HG03045 (cell line): ENCODE data around the gene MED15.
"Not testable (repeated sequence)": the region's sequence is repeated elsewhere in the genome, so short reads cannot be mapped to it uniquely, and the experiment has no call there.

Experiments used
- ATAC-seq: cut with Tn5 transposase; IDR thresholded peaks from one replicate; pipeline ENCODE4 v1.9.1; 2021; ENCODE audit warnings: mild to moderate bottlenecking, moderate library complexity; ENCODE audit not compliant: unreplicated experiment

MED15 gene

GRCh38 chr22:20508067-20508755 lies 801 bp downstream of the MED15 start:
- not testable (repeated sequence) for ATAC-seq

- ATAC-seq: no peak
These were observed 1.4 kb downstream of the MED15 start for GRCh38 chr22:20508815-20509271.

- no peak for ATAC-seq
These were observed 2.1 kb downstream of the MED15 start for GRCh38 chr22:20509344-20510047.

- no peak for ATAC-seq
These were observed 3.6 kb downstream of the MED15 start for GRCh38 chr22:20510811-20511577.

GRCh38 chr22:20511578-20512229 lies 4.3 kb downstream of the MED15 start:
- no peak for ATAC-seq

- no peak for ATAC-seq
These were observed 7.4 kb downstream of the MED15 start for GRCh38 chr22:20514658-20515406.

- ATAC-seq: no peak
These were observed 9.0 kb downstream of the MED15 start for GRCh38 chr22:20516399-20516798.

GRCh38 chr22:20517422-20517821 lies 10.0 kb downstream of the MED15 start:
- ATAC-seq: no peak

GRCh38 chr22:20517841-20518592 lies 10.6 kb downstream of the MED15 start:
- ATAC-seq: no peak

- ATAC-seq: no peak
These were observed 12.1 kb downstream of the MED15 start for GRCh38 chr22:20519558-20519957.

- no peak for ATAC-seq
These were observed 12.7 kb downstream of the MED15 start for GRCh38 chr22:20520093-20520511.

GRCh38 chr22:20522134-20523004 lies 15.0 kb downstream of the MED15 start:
- ATAC-seq: no peak

GRCh38 chr22:20523086-20523983 lies 15.9 kb downstream of the MED15 start:
- ATAC-seq: no peak

GRCh38 chr22:20524004-20524481 lies 16.6 kb downstream of the MED15 start:
- no peak for ATAC-seq

- no peak for ATAC-seq
These were observed 17.6 kb downstream of the MED15 start for GRCh38 chr22:20525048-20525447.

- no peak for ATAC-seq
These were observed 18.9 kb downstream of the MED15 start for GRCh38 chr22:20526305-20526627.

- no peak for ATAC-seq
These were observed 19.4 kb downstream of the MED15 start for GRCh38 chr22:20526628-20527355.
